GM10248 (cell line): ENCODE data around the gene PRKN.

Source experiments
- CTCF ChIA-PET: fragments of 300-600 bp; sonication (Branson Sonifier 250); formaldehyde crosslinking; extraction: SDS; loops from one replicate; lab custom pipeline; 2021; ENCODE audit warnings: antibody characterized with exemption; lab: Yijun Ruan, JAX
- POLR2A ChIA-PET: fragments of 350-650 bp; sonication (Branson Sonifier 250); formaldehyde crosslinking; extraction: SDS; loops from one replicate; lab custom pipeline; 2020; ENCODE audit warnings: antibody characterized with exemption; lab: Yijun Ruan, JAX
- DNase-seq: peaks from one replicate; pipeline ENCODE4 v3.0.0; 2012; ENCODE audit errors: extremely low spot score
- CTCF ChIP-seq: IDR thresholded peaks from 2 replicates; pipeline ENCODE4 v1.5.1; 2012; ENCODE audit warnings: mild to moderate bottlenecking, low read depth; ENCODE audit errors: extremely low read depth, missing control alignments, control extremely low read depth

Gene PRKN

GRCh38 chr6:162195441-162195840, 532.1 kb downstream of the PRKN start:
- TF ChIP-seq CTCF = no peak
- no peak for DNase-seq
- CTCF ChIA-PET = no interaction called here
- POLR2A ChIA-PET = no interaction called here

- no peak for TF ChIP-seq CTCF
- DNase-seq = no peak
- CTCF ChIA-PET = interaction anchor here (1.0 kb wide), 1 partner anchor 12 kb away, joined by 3 read pairs; no protein-coding TSS in a partner anchor
- POLR2A ChIA-PET = no interaction called here
These were observed 536.6 kb downstream of the PRKN start for GRCh38 chr6:162190981-162191380.

GRCh38 chr6:162187168-162187935, 540.2 kb downstream of the PRKN start:
- DNase-seq = no peak
- POLR2A ChIA-PET = no interaction called here
- no peak for TF ChIP-seq CTCF
- CTCF ChIA-PET = interaction anchor here (1.1 kb wide), 1 partner anchor 40 kb away, joined by 3 read pairs; no protein-coding TSS in a partner anchor

GRCh38 chr6:162184465-162184864, 543.1 kb downstream of the PRKN start:
- TF ChIP-seq CTCF = no peak
- no peak for DNase-seq
- ChIA-PET POLR2A (no interaction called here), CTCF (no interaction called here)

- no peak for TF ChIP-seq CTCF
- no peak for DNase-seq
- ChIA-PET POLR2A (no interaction called here), CTCF (interaction anchor here (1.1 kb wide), 1 partner anchor 62 kb away, joined by 3 read pairs; no protein-coding TSS in a partner anchor)
These were observed 545.7 kb downstream of the PRKN start for GRCh38 chr6:162181741-162182401.

GRCh38 chr6:162181111-162181510, 546.5 kb downstream of the PRKN start:
- no peak for TF ChIP-seq CTCF
- POLR2A ChIA-PET = no interaction called here
- DNase-seq = no peak
- CTCF ChIA-PET = interaction anchor here (1.1 kb wide), 1 partner anchor 63 kb away, joined by 3 read pairs; no protein-coding TSS in a partner anchor
